ENCODE results near the gene KRTAP17-1. TPM values are rescaled to one million over a fixed set of nuclear protein-coding genes. Genes with fewer than 3 reads are reported as not detected.
"Not testable (repeated sequence)": the region's sequence is repeated elsewhere in the genome, so short reads cannot be mapped to it uniquely, and the experiment has no call there.

Gene KRTAP17-1
- polyA plus RNA-seq, 1 donor from 2014 or later, result not detected

- TF ChIP-seq CTCF (IDR thresholded peaks at IDR 0.05; ENCODE audit: poor library complexity, severe bottlenecking) (no peak), EZH2 (IDR thresholded peaks at IDR 0.05; ENCODE audit: borderline replicate concordance, insufficient read depth, low read length, poor library complexity, severe bottlenecking) (no peak), REST (IDR thresholded peaks at IDR 0.05; ENCODE audit: borderline replicate concordance) (no peak), EP300 (conservative IDR thresholded peaks at IDR 0.05; ENCODE audit: poor library complexity, severe bottlenecking) (no peak), TAF1 (IDR thresholded peaks at IDR 0.05; ENCODE audit: low read depth) (no peak), SMC3 (conservative IDR thresholded peaks at IDR 0.05; ENCODE audit: poor library complexity) (no peak), POLR2AphosphoS5 (IDR thresholded peaks at IDR 0.05) (no peak), RAD21 (conservative IDR thresholded peaks at IDR 0.05) (no peak), MXI1 (conservative IDR thresholded peaks at IDR 0.05; ENCODE audit: poor library complexity, severe bottlenecking) (no peak)
- H3K9me3 ChIP-seq (ENCODE audit: low read length), result no peaks in the 10 kb centered on the region
Observed at GRCh38 chr17:41347869-41348760, 32.6 kb upstream of the KRTAP17-1 start.

GRCh38 chr17:41346421-41346820, 30.9 kb upstream of the KRTAP17-1 start:
- H4K20me1 ChIP-seq (ENCODE audit: insufficient read depth); H3K9me2 ChIP-seq (ENCODE audit: insufficient read depth, low read length); H3F3A ChIP-seq (ENCODE audit: insufficient read depth, low read length, poor library complexity, severe bottlenecking); H3K79me2 ChIP-seq (replicated peaks; ENCODE audit: insufficient read depth, low read length); H3K27ac ChIP-seq (ENCODE audit: low read length); H3K4me2 ChIP-seq (ENCODE audit: low read length); H3K9me3 ChIP-seq (ENCODE audit: low read length); H3K9ac ChIP-seq (ENCODE audit: low read length); H3K36me3 ChIP-seq (ENCODE audit: insufficient read depth, low read length); H2AFZ ChIP-seq (ENCODE audit: low read depth, low read length); H3K4me3 ChIP-seq (ENCODE audit: low read length); H3K27me3 ChIP-seq (ENCODE audit: insufficient read depth, low read depth, low read length): not testable (repeated sequence)

More at GRCh38 chr17:41347869-41348760, 32.6 kb upstream of the KRTAP17-1 start:
- no peak overlapping the region for H2AFZ ChIP-seq (ENCODE audit: low read depth, low read length)
- H3K4me2 ChIP-seq (ENCODE audit: low read length), result no peak overlapping the region
- no peaks in the 10 kb centered on the region for H3K79me2 ChIP-seq (replicated peaks; ENCODE audit: insufficient read depth, low read length)
- H3K4me3 ChIP-seq (ENCODE audit: low read length), result no peak overlapping the region
- no peak overlapping the region for H3K27ac ChIP-seq (ENCODE audit: low read length)
- H4K20me1 ChIP-seq (ENCODE audit: insufficient read depth), result no peaks in the 10 kb centered on the region
- H3K36me3 ChIP-seq (ENCODE audit: insufficient read depth, low read length), result no peaks in the 10 kb centered on the region
- no peak overlapping the region for H3K9ac ChIP-seq (ENCODE audit: low read length)
- no peaks in the 10 kb centered on the region for H3K27me3 ChIP-seq (ENCODE audit: insufficient read depth, low read depth, low read length)
- no peaks in the 10 kb centered on the region for H3K9me2 ChIP-seq (ENCODE audit: insufficient read depth, low read length)
- H3F3A ChIP-seq (ENCODE audit: insufficient read depth, low read length, poor library complexity, severe bottlenecking), result no peaks in the 10 kb centered on the region
